Measurements from ENCODE around the gene HES7.

HES7 gene

GRCh38 chr17:8128125-8128784, 4.3 kb upstream of the HES7 start:
- H3K4me3 ChIP-seq (replicated peaks; ENCODE audit: low read depth, low read length), result no peak overlapping the region
- H3K27me3 ChIP-seq (replicated peaks; ENCODE audit: control insufficient read depth, insufficient read depth, low read length), result no peaks in the 10 kb centered on the region
- no peak for DNase-seq (ENCODE audit: extremely low read depth, insufficient read length)
- H3K36me3 ChIP-seq (ENCODE audit: control insufficient read depth, insufficient read depth, low read length), result no peaks in the 10 kb centered on the region
- no peak for TF ChIP-seq CTCF (IDR thresholded peaks at IDR 0.05; ENCODE audit: insufficient read depth, low read length, poor library complexity, severe bottlenecking)

- TF ChIP-seq CTCF (IDR thresholded peaks at IDR 0.05; ENCODE audit: insufficient read depth, low read length, poor library complexity, severe bottlenecking), result no peak
- DNase-seq (ENCODE audit: extremely low read depth, insufficient read length), result peak; percentile 76
These were observed 2.7 kb upstream of the HES7 start for GRCh38 chr17:8126491-8127066.

GRCh38 chr17:8125947-8126490, 2.1 kb upstream of the HES7 start:
- H3K27me3 ChIP-seq (replicated peaks; ENCODE audit: control insufficient read depth, insufficient read depth, low read length), result no peaks in the 10 kb centered on the region
- no peak for DNase-seq (ENCODE audit: extremely low read depth, insufficient read length)
- TF ChIP-seq CTCF (IDR thresholded peaks at IDR 0.05; ENCODE audit: insufficient read depth, low read length, poor library complexity, severe bottlenecking), result no peak

More at GRCh38 chr17:8126491-8127066, 2.7 kb upstream of the HES7 start:
- Histone ChIP-seq H3K27me3 (replicated peaks; ENCODE audit: control insufficient read depth, insufficient read depth, low read length) (no peaks in the 10 kb centered on the region), H3K4me3 (replicated peaks; ENCODE audit: low read depth, low read length) (peak overlapping the region; percentile 70), H3K36me3 (ENCODE audit: control insufficient read depth, insufficient read depth, low read length) (no peaks in the 10 kb centered on the region)

GRCh38 chr17:8125154-8125946, 1.4 kb upstream of the HES7 start:
- Histone ChIP-seq H3K36me3 (ENCODE audit: control insufficient read depth, insufficient read depth, low read length) (no peaks in the 10 kb centered on the region), H3K27me3 (replicated peaks; ENCODE audit: control insufficient read depth, insufficient read depth, low read length) (no peaks in the 10 kb centered on the region), H3K4me3 (replicated peaks; ENCODE audit: low read depth, low read length) (peak overlapping the region; percentile 70)
- no peak for TF ChIP-seq CTCF (IDR thresholded peaks at IDR 0.05; ENCODE audit: insufficient read depth, low read length, poor library complexity, severe bottlenecking)
- DNase-seq (ENCODE audit: extremely low read depth, insufficient read length), result peak; percentile 78

More at GRCh38 chr17:8125947-8126490, 2.1 kb upstream of the HES7 start:
- no peaks in the 10 kb centered on the region for H3K36me3 ChIP-seq (ENCODE audit: control insufficient read depth, insufficient read depth, low read length)
- peak overlapping the region; percentile 70 for H3K4me3 ChIP-seq (replicated peaks; ENCODE audit: low read depth, low read length)

GRCh38 chr17:8124350-8125153, 646 bp upstream of the HES7 start:
- peak overlapping the region; percentile 55 for H3K4me3 ChIP-seq (replicated peaks; ENCODE audit: low read depth, low read length)
- no peak for DNase-seq (ENCODE audit: extremely low read depth, insufficient read length)

More at GRCh38 chr17:8124350-8125153, 646 bp upstream of the HES7 start:
- TF ChIP-seq CTCF (IDR thresholded peaks at IDR 0.05; ENCODE audit: insufficient read depth, low read length, poor library complexity, severe bottlenecking), result no peak
- Histone ChIP-seq H3K36me3 (ENCODE audit: control insufficient read depth, insufficient read depth, low read length) (no peaks in the 10 kb centered on the region), H3K27me3 (replicated peaks; ENCODE audit: control insufficient read depth, insufficient read depth, low read length) (no peaks in the 10 kb centered on the region)
